Ovary (tissue), 9 donors: Measurements from ENCODE around the gene IGLL1. TPM values are rescaled to one million over a fixed set of nuclear protein-coding genes. Genes with fewer than 3 reads are reported as not detected.
A peak's percentile ranks its signal among the peaks of the same experiment; 100 is the strongest.
"Not testable (repeated sequence)": the region's sequence is repeated elsewhere in the genome, so short reads cannot be mapped to it uniquely, and the experiment has no call there.

ENCODE experiments used
- DNase-seq, 5 donors: peaks; one replicate each; pipeline ENCODE4 v3.0.0-alpha.2; 2019 to 2020
- H3K27ac ChIP-seq, 2 donors: fragments of 200-600 bp; one replicate each; pipeline versions ENCODE4 v1.5.1 to v1.8.0; 2019 to 2022
- H3K27me3 ChIP-seq: fragments of 200-600 bp; one replicate; pipeline ENCODE4 v1.8.0; 2022
- H3K36me3 ChIP-seq: fragments of 200-600 bp; sonication (generic); one replicate; pipeline ENCODE4 v1.5.1; 2019
- H3K4me1 ChIP-seq: one replicate; pipeline ENCODE4 v1.8.1; 2013; ENCODE audit warnings: mild to moderate bottlenecking, moderate library complexity; ENCODE audit not compliant: insufficient read depth
- H3K4me3 ChIP-seq: fragments of 200-600 bp; sonication (generic); one replicate; pipeline ENCODE4 v1.5.1; 2017
- H3K9me3 ChIP-seq, 2 donors: fragments of 200-600 bp in 1 of 2; sonication (generic) in 1 of 2; one replicate each; pipeline versions ENCODE4 v1.5.1 to v1.8.1; 2013 to 2019; ENCODE audit warnings: mild to moderate bottlenecking in 1 of 2, moderate library complexity in 1 of 2
- CTCF ChIP-seq, 3 donors: fragments of 450-650 bp in 2 of 3; fragments of 200-600 bp in 1 of 3; IDR thresholded peaks; one replicate each; pipeline versions ENCODE4 v1.5.1 to v1.8.0; 2016 to 2022; ENCODE audit warnings: antibody characterized with exemption in 3 of 3, mild to moderate bottlenecking in 1 of 3
- EP300 ChIP-seq: sonication (generic); formaldehyde crosslinking; IDR thresholded peaks from one replicate; pipeline ENCODE4 v1.6.1; 2017; ENCODE audit warnings: antibody characterized with exemption
- POLR2A ChIP-seq: fragments of 450-650 bp; IDR thresholded peaks from one replicate; pipeline ENCODE4 v1.6.1; 2017; ENCODE audit warnings: antibody characterized with exemption, mild to moderate bottlenecking, moderate library complexity
- WGBS, 3 donors: extraction: QIAGEN DNeasy Blood & Tissue Kit in 1 of 3; methylation state at CpG; one replicate each; pipeline versions ENCODE4 v1.1.5 to v1.1.7; 2013 to 2017; 5-methylcytosine and 5-hydroxymethylcytosine counted together
- intact Hi-C, 4 donors: fragments of 100-400 bp; cut with DNase I; formaldehyde crosslinking; loops; one replicate each; pipeline versions ENCODE4 v1.11.0 to v1.15.1; 2022 to 2023
- polyA plus RNA-seq, 2 donors: library from polyadenylated mRNA; stranded (reverse); fragments of 200-250 nt in 1 of 2; fragments of 350-450 nt in 1 of 2; fragmentation: Illumina TruSeq in 1 of 2; extraction: RNeasy Lipid Tissue Mini Kit (QIAGEN cat#74804) in 1 of 2; gene quantifications; one replicate each; pipeline ENCODE4 v1.2.3, GENCODE V29; 2013 to 2014
- total RNA-seq, 7 donors: library from RNA; depleted of rRNA in 2 of 7; stranded (reverse); fragments of >200 nt in 2 of 7; fragmentation: NEBNext Ultra II Directional in 3 of 7; extraction: Animal tissue kit (Norgen Biotek cat#: 25700) in 3 of 7; gene quantifications; one replicate each; pipeline versions ENCODE4 v1.1.0 to v1.2.4, GENCODE V29; 2016 to 2023
- donor health status: DM: no; HTN: no; CAD: no; lungs with moderate emphysema.
- donor health status: DM: no; HTN: no; CAD: no.
- donor health status: Bipolar disorder and iron deficiency.
- donor health status: DM: yes; HTN: yes; CAD: no.
- donor health status: DM: no; HTN: no; CAD: no.
- donor health status: DM: yes; HTN: yes; CAD: no.

The IGLL1 gene
- total and polyA plus RNA-seq, 9 donors = 0.34 TPM; not detected in 8

GRCh38 chr22:23574877-23575276, 5.2 kb downstream of the IGLL1 start:
- Histone ChIP-seq H3K4me3 (no peak overlapping the region), H3K27ac (no peak overlapping the region), H3K27me3 (no peaks in the 10 kb centered on the region), H3K9me3 (no peaks in the 10 kb centered on the region), H3K4me1 (no peaks in the 10 kb centered on the region), H3K36me3 (no peaks in the 10 kb centered on the region)
- intact Hi-C loops = no loop called here
- DNase-seq = peak in 2 of 5 donors; percentile 8 to 13
- WGBS, 3 donors = 64 to 74% (median 72%) methylated on average over 8 of the region's 8 CpGs
- TF ChIP-seq CTCF (IDR thresholded peaks at IDR 0.05) (no peak), EP300 (no peak), POLR2A (no peak)

GRCh38 chr22:23574371-23574811, 5.7 kb downstream of the IGLL1 start:
- Histone ChIP-seq H3K27ac (no peak overlapping the region), H3K4me3 (no peak overlapping the region), H3K4me1 (no peaks in the 10 kb centered on the region), H3K9me3 (no peaks in the 10 kb centered on the region), H3K27me3 (no peaks in the 10 kb centered on the region), H3K36me3 (no peaks in the 10 kb centered on the region)
- TF ChIP-seq EP300 (no peak), CTCF (IDR thresholded peaks at IDR 0.05) (no peak), POLR2A (no peak)
- peak in 2 of 5 donors; percentile 5 to 13 for DNase-seq
- intact Hi-C loops = no loop called here
- 74 to 81% (median 75%) methylated on average over 3 to 4 of the region's 4 CpGs for WGBS, 3 donors

- WGBS, 3 donors = 52 to 86% (median 71%) methylated on average over 5 to 8 of the region's 8 CpGs
- H3K27ac ChIP-seq, intact Hi-C loops: not testable (repeated sequence)
These were observed 6.3 kb downstream of the IGLL1 start for GRCh38 chr22:23573701-23574235.

GRCh38 chr22:23573106-23573505, 7.0 kb downstream of the IGLL1 start:
- H3K4me3 ChIP-seq, H3K9me3 ChIP-seq, H3K27ac ChIP-seq, H3K27me3 ChIP-seq, H3K4me1 ChIP-seq, intact Hi-C loops, H3K36me3 ChIP-seq: not testable (repeated sequence)
- DNase-seq = peak in 1 of 5 donors; percentile 11
- 75 to 90% (median 77%) methylated on average over 13 of the region's 13 CpGs for WGBS, 3 donors

More at GRCh38 chr22:23573701-23574235, 6.3 kb downstream of the IGLL1 start:
- DNase-seq = peak in 2 of 5 donors; percentile 4 to 8
- not testable (repeated sequence) for H3K27me3 ChIP-seq, H3K4me3 ChIP-seq, H3K36me3 ChIP-seq, H3K9me3 ChIP-seq, H3K4me1 ChIP-seq

GRCh38 chr22:23571486-23571885, 8.6 kb downstream of the IGLL1 start:
- DNase-seq = peak in 1 of 5 donors; percentile 3
- H3K27ac ChIP-seq = no peak overlapping the region
- TF ChIP-seq CTCF (IDR thresholded peaks at IDR 0.05) (no peak), POLR2A (no peak), EP300 (no peak)
- no peak overlapping the region for H3K4me3 ChIP-seq
- H3K9me3 ChIP-seq = no peaks in the 10 kb centered on the region
- H3K36me3 ChIP-seq = no peaks in the 10 kb centered on the region
- intact Hi-C loops = no loop called here
- peaks cover 3% of the 10 kb centered on the region for H3K4me1 ChIP-seq
- WGBS, 3 donors = 82 to 85% (median 83%) methylated on average over 4 of the region's 4 CpGs
- H3K27me3 ChIP-seq = no peaks in the 10 kb centered on the region
